PC-3 (cell line): ENCODE measurements around the gene ZNF697. TPM values are rescaled to one million over a fixed set of nuclear protein-coding genes. Genes with fewer than 3 reads are reported as not detected.
"Not testable (repeated sequence)": the region's sequence is repeated elsewhere in the genome, so short reads cannot be mapped to it uniquely, and the experiment has no call there.

Source experiments
- ATAC-seq: fragments of 200-7000 bp; cut with Tn5 transposase; 2 replicates; pipeline ENCODE4 v1.9.1; 2020; ENCODE audit warnings: mild to moderate bottlenecking, moderate library complexity
- BruUV-seq: library from RNA; stranded (reverse); fragments of 400-500 nt; replicated peaks from 2 replicates; lab custom pipeline; 2021; lab: Mats Ljungman, UMichigan
- CTCF ChIA-PET: fragments of 300-600 bp; sonication (Branson Sonifier 250); formaldehyde crosslinking; loops from one replicate; lab custom pipeline; 2022; ENCODE audit warnings: antibody characterized with exemption; lab: Charles Lee
- POLR2A ChIA-PET: fragments of 300-600 bp; sonication (Branson Sonifier 250); formaldehyde crosslinking; loops from one replicate; lab custom pipeline; 2022; ENCODE audit warnings: antibody characterized with exemption; ENCODE audit not compliant: unreplicated experiment; lab: Charles Lee
- DNase-seq: peaks from one replicate; pipeline ENCODE4 v3.0.0-alpha.2; 2015
- H2AFZ ChIP-seq: fragments of 300-600 bp; sonication (generic); 2 replicates; pipeline ENCODE4 v1.6.0; 2016; ENCODE audit warnings: antibody characterized with exemption, low read length
- H3F3A ChIP-seq: fragments of 300-600 bp; sonication (generic); one replicate; pipeline ENCODE4 v1.6.0; 2017; ENCODE audit warnings: antibody characterized with exemption, low read length, control low read depth, mild to moderate bottlenecking; ENCODE audit not compliant: unreplicated experiment
- H3K27ac ChIP-seq: fragments of 300-600 bp; sonication (generic); 2 replicates; pipeline ENCODE4 v1.5.1; 2016; ENCODE audit warnings: mild to moderate bottlenecking, low read length
- H3K27me3 ChIP-seq: fragments of 300-600 bp; sonication (generic); 2 replicates; pipeline ENCODE4 v1.6.1; 2016; ENCODE audit warnings: low read length, mixed read lengths
- H3K36me3 ChIP-seq: fragments of 300-600 bp; sonication (generic); 2 replicates; pipeline ENCODE4 v1.6.1; 2016; ENCODE audit warnings: low read depth, mixed run types, low read length, mixed read lengths
- H3K4me1 ChIP-seq: fragments of 300-600 bp; sonication (generic); 2 replicates; pipeline ENCODE4 v1.5.1; 2016; ENCODE audit warnings: low read length; ENCODE audit not compliant: insufficient read depth
- H3K4me2 ChIP-seq: fragments of 300-600 bp; sonication (generic); 2 replicates; pipeline ENCODE4 v1.6.0; 2016; ENCODE audit warnings: low read length
- H3K4me3 ChIP-seq: fragments of 300-600 bp; sonication (generic); 2 replicates; pipeline ENCODE4 v1.5.1; 2016; ENCODE audit warnings: mild to moderate bottlenecking, low read length, mixed read lengths
- H3K79me2 ChIP-seq: fragments of 300-600 bp; sonication (generic); 2 replicates; pipeline ENCODE4 v1.6.1; 2017; ENCODE audit warnings: low read length, mixed read lengths
- H3K9ac ChIP-seq: fragments of 300-600 bp; sonication (generic); 2 replicates; pipeline ENCODE4 v1.6.0; 2016; ENCODE audit warnings: mild to moderate bottlenecking, low read length
- H3K9me2 ChIP-seq: fragments of 300-600 bp; sonication (generic); replicated peaks from 2 replicates; pipeline ENCODE4 v1.6.1; 2016; ENCODE audit warnings: mixed run types, low read length, mixed read lengths
- H3K9me3 ChIP-seq: fragments of 300-600 bp; sonication (generic); 2 replicates; pipeline ENCODE4 v1.6.1; 2016; ENCODE audit warnings: low read length, mixed read lengths
- H4K20me1 ChIP-seq: fragments of 300-600 bp; sonication (generic); 2 replicates; pipeline ENCODE4 v1.6.1; 2016; ENCODE audit warnings: low read length, mixed read lengths
- EZH2 ChIP-seq: fragments of 300-600 bp; sonication (generic); IDR thresholded peaks from one replicate; pipeline ENCODE4 v1.6.1; 2017; ENCODE audit warnings: antibody characterized with exemption, mild to moderate bottlenecking, low read length; ENCODE audit not compliant: unreplicated experiment
- EZH2phosphoT487 ChIP-seq: fragments of 300-600 bp; sonication (generic); IDR thresholded peaks from 2 replicates; pipeline ENCODE4 v1.6.1; 2018; ENCODE audit warnings: mild to moderate bottlenecking, antibody characterized with exemption, low read length, borderline replicate concordance
- intact Hi-C: fragments of 100-400 bp; cut with micrococcal nuclease; formaldehyde crosslinking; loops from 2 replicates; pipeline ENCODE4 v1.9.0; 2023
- total RNA-seq: library from RNA; depleted of rRNA; stranded (reverse); fragments of >200 nt; gene quantifications from 2 replicates; pipeline ENCODE4 v1.2.3, GENCODE V29; 2014
- TF ChIP-seq, protein P1 (sequence below): fragments of 300-600 bp; sonication (generic); conservative IDR thresholded peaks from 2 replicates; pipeline ENCODE4 v1.5.1; 2017; ENCODE audit warnings: antibody characterized with exemption, low read depth, mild to moderate bottlenecking, low read length

ZNF697 gene
- total RNA-seq, 1 experiment from 2014 or later: 5.3 TPM

DNA sequence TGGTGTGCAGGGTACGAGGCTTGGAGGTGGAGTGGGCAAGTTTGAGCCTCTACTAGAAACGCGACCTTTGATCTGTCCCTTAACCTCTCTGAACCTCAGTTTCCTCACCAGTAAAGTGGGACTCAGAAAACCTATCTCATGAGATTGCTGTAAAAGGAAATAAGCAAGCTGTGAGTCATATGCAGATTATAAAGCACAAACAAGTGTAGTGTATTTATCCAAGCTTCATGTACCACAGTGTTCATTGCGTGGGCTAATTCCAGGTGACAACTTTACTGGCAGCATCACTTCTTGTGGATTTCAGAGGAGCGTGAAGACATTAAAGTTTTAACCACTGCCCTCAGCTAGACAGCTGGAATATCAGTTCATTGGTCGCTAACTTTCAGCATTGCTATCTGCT, 44.4 kb downstream of the ZNF697 start:
- Histone ChIP-seq H3K4me2 (no peak overlapping the region), H3K9ac (no peak overlapping the region), H2AFZ (no peak overlapping the region), H4K20me1 (no peaks in the 10 kb centered on the region), H3K36me3 (no peaks in the 10 kb centered on the region), H3K9me3 (no peaks in the 10 kb centered on the region), H3K4me3 (no peak overlapping the region), H3K27me3 (no peaks in the 10 kb centered on the region), H3F3A (no peaks in the 10 kb centered on the region), H3K9me2 (no peaks in the 10 kb centered on the region), H3K4me1 (peaks cover 14% of the 10 kb centered on the region), H3K27ac (no peak overlapping the region), H3K79me2 (no peaks in the 10 kb centered on the region)
- ATAC-seq: peak; percentile 59
- TF ChIP-seq EZH2phosphoT487 (no peak), EZH2 (no peak)
- TF ChIP-seq, protein P1, sequence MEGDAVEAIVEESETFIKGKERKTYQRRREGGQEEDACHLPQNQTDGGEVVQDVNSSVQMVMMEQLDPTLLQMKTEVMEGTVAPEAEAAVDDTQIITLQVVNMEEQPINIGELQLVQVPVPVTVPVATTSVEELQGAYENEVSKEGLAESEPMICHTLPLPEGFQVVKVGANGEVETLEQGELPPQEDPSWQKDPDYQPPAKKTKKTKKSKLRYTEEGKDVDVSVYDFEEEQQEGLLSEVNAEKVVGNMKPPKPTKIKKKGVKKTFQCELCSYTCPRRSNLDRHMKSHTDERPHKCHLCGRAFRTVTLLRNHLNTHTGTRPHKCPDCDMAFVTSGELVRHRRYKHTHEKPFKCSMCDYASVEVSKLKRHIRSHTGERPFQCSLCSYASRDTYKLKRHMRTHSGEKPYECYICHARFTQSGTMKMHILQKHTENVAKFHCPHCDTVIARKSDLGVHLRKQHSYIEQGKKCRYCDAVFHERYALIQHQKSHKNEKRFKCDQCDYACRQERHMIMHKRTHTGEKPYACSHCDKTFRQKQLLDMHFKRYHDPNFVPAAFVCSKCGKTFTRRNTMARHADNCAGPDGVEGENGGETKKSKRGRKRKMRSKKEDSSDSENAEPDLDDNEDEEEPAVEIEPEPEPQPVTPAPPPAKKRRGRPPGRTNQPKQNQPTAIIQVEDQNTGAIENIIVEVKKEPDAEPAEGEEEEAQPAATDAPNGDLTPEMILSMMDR: no peak
- POLR2A ChIA-PET: no interaction called here
- no peak for DNase-seq
- intact Hi-C loops: no loop called here
- CTCF ChIA-PET: no interaction called here
- no TSS peak for BruUV-seq

DNA sequence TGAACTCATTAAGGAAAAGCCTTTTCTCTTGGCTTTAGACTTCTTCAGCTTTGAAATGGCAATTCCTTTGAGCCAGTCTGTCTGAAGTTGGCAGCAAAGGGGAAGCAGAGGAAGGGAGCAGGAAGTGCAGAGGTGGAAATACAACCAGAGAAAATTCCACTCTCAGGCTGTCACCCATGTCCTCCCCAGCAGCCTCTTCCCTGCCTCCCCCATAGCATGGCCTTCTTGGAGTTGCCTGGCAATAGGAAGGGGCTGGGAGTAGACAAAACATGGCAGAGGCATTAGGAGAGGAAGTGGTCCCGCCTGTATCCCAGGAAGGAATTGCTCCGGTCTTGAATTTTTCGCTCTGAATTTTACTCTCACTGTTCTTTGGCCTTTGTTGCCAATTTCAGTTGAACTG, 44.8 kb downstream of the ZNF697 start:
- H3K27ac ChIP-seq, H3K36me3 ChIP-seq, H2AFZ ChIP-seq, H3K9me3 ChIP-seq, H3K4me2 ChIP-seq, H3K79me2 ChIP-seq, BruUV-seq, CTCF ChIA-PET, H3K27me3 ChIP-seq, POLR2A ChIA-PET, intact Hi-C loops, H3K9me2 ChIP-seq, H3F3A ChIP-seq, H4K20me1 ChIP-seq, H3K9ac ChIP-seq, H3K4me3 ChIP-seq, DNase-seq: not testable (repeated sequence)
- peak; percentile 13; the same call in 1 of the 2 replicates for ATAC-seq
- peaks cover 14% of the 10 kb centered on the region for H3K4me1 ChIP-seq

DNA sequence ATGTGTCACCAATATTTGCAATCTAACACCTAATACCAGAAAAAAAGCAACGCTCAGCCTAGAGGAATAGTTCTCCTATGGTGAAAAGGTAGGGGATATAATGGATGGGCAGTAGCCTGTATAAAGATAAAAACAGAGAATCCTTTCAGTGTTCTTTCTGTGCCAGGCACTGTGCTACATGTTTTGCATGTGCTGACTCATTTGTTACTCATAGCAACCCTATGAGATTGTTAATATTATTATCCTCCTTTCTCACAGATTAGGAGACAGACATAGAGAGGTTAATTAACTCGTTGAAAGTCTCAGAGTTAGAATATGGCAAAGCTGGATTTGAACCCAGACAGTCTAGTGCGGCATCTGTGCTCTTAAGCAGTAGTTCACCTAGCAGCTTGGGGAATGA, 45.3 kb downstream of the ZNF697 start:
- BruUV-seq, H2AFZ ChIP-seq, H3K4me2 ChIP-seq, H3K36me3 ChIP-seq, CTCF ChIA-PET, H3K9me3 ChIP-seq, H3K9ac ChIP-seq, H3K79me2 ChIP-seq, H3K27me3 ChIP-seq, H3K27ac ChIP-seq, POLR2A ChIA-PET, intact Hi-C loops, DNase-seq, H3K9me2 ChIP-seq, H4K20me1 ChIP-seq, H3K4me3 ChIP-seq, H3F3A ChIP-seq: not testable (repeated sequence)
- peaks cover 14% of the 10 kb centered on the region for H3K4me1 ChIP-seq
- 0 out of 2 replicates have a peak, but pooled peaks have one; percentile 24 for ATAC-seq

DNA sequence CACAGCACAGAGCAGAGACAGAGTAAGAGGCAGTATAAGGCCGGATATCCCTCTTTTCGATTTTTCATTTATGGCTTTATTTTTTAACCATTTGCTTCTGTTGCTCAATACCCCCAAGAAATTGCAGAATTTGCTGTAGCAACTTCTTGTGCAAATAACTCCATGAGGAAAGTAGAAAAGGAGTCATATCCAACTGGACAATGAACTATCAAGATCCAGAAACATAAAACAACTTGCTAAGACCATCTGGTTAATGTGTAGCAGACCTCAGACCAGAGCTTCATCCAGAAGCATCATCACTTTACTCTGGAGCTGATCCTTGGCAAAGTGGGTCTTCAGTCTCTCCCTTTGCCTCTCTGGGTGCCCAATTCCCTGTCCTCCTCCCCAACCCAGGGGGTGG, 45.9 kb downstream of the ZNF697 start:
- Histone ChIP-seq H2AFZ (no peak overlapping the region), H3K9ac (no peak overlapping the region), H3K79me2 (no peaks in the 10 kb centered on the region), H3K9me3 (no peaks in the 10 kb centered on the region), H3F3A (no peaks in the 10 kb centered on the region), H3K36me3 (no peaks in the 10 kb centered on the region), H3K27ac (no peak overlapping the region), H3K4me2 (no peak overlapping the region), H4K20me1 (no peaks in the 10 kb centered on the region), H3K4me3 (no peak overlapping the region), H3K4me1 (peaks cover 14% of the 10 kb centered on the region), H3K9me2 (no peaks in the 10 kb centered on the region), H3K27me3 (no peaks in the 10 kb centered on the region)
- POLR2A ChIA-PET: no interaction called here
- intact Hi-C loops: no loop called here
- TF ChIP-seq EZH2phosphoT487 (no peak), EZH2 (no peak)
- TF ChIP-seq, protein P1: no peak
- CTCF ChIA-PET: no interaction called here
- BruUV-seq: no TSS peak
- ATAC-seq (no peak), DNase-seq (no peak)
